ENCODE data around the gene TMEM181.
"Not testable (repeated sequence)": the region's sequence is repeated elsewhere in the genome, so short reads cannot be mapped to it uniquely, and the experiment has no call there.

GRCh38 chr6:158520975-158521374, 38.9 kb upstream of the TMEM181 start:
- not testable (repeated sequence) for TF ChIP-seq CTCF, POLR2A (IDR thresholded peaks at IDR 0.05)
